HepG2 (cell line): ENCODE measurements around the gene USP35. TPM values are rescaled to one million over a fixed set of nuclear protein-coding genes. Genes with fewer than 3 reads are reported as not detected.
A peak's percentile ranks its signal among the peaks of the same experiment; 100 is the strongest.

Experiments
- ATRX ChIP-seq: sonication (generic); formaldehyde crosslinking; IDR thresholded peaks from 2 replicates; pipeline ENCODE4 v1.4.0; 2020; ENCODE audit warnings: missing genetic modification reagents, borderline replicate concordance
- ETV5 ChIP-seq: IDR thresholded peaks from 2 replicates; pipeline ENCODE4 v1.6.1; 2018; ENCODE audit warnings: missing biosample characterization, missing genetic modification reagents, inconsistent platforms, borderline replicate concordance
- ETV6 ChIP-seq: sonication (generic); formaldehyde crosslinking; conservative IDR thresholded peaks from 2 replicates; pipeline ENCODE4 v1.4.0; 2020; ENCODE audit warnings: missing genetic modification reagents
- HDAC2 ChIP-seq: sonication (generic); formaldehyde crosslinking; IDR thresholded peaks from 2 replicates; pipeline ENCODE4 v1.4.0; 2020; ENCODE audit warnings: missing genetic modification reagents
- HNF4A ChIP-seq: sonication (generic); formaldehyde crosslinking; IDR thresholded peaks from 2 replicates; pipeline ENCODE4 v1.4.0; 2020; ENCODE audit warnings: missing genetic modification reagents
- HNF4G ChIP-seq, 2 experiments: sonication (generic) in 1 of 2; formaldehyde crosslinking in 1 of 2; IDR thresholded peaks; 2 replicates each; pipeline versions ENCODE4 v1.4.0 to v1.6.1; 2011 to 2020; ENCODE audit warnings: borderline replicate concordance in 2 of 2, low read depth in 2 of 2, mild to moderate bottlenecking in 2 of 2, low read length in 1 of 2, missing genetic modification reagents in 1 of 2, moderate library complexity in 1 of 2
- KDM5B ChIP-seq: sonication (generic); formaldehyde crosslinking; IDR thresholded peaks from 2 replicates; pipeline ENCODE4 v1.4.0; 2020; ENCODE audit warnings: missing genetic modification reagents, mild to moderate bottlenecking, borderline replicate concordance
- REPIN1 ChIP-seq: sonication (generic); formaldehyde crosslinking; IDR thresholded peaks from 2 replicates; pipeline ENCODE4 v1.8.0; 2022; ENCODE audit warnings: missing genetic modification reagents, low read depth, mild to moderate bottlenecking, borderline replicate concordance
- RFX5 ChIP-seq: IDR thresholded peaks from 2 replicates; pipeline ENCODE4 v1.6.1; 2011; ENCODE audit warnings: low read depth, low read length, improper control_type of control experiment
- TGIF2 ChIP-seq: IDR thresholded peaks from 2 replicates; pipeline ENCODE4 v1.6.1; 2016; ENCODE audit warnings: control low read depth, missing compliant biosample characterization
- ZMYM2 ChIP-seq: sonication (generic); formaldehyde crosslinking; IDR thresholded peaks from 2 replicates; pipeline ENCODE4 v1.8.0; 2022; ENCODE audit warnings: mild to moderate bottlenecking, missing genetic modification reagents
- ZNF557 ChIP-seq: sonication (generic); formaldehyde crosslinking; IDR thresholded peaks from 2 replicates; pipeline ENCODE4 v1.4.0; 2020; ENCODE audit warnings: missing genetic modification reagents
- ZNF572 ChIP-seq: sonication (generic); formaldehyde crosslinking; IDR thresholded peaks from 2 replicates; pipeline ENCODE4 v1.5.1; 2020; ENCODE audit warnings: mild to moderate bottlenecking, missing genetic modification reagents
- polyA plus RNA-seq, 8 experiments: library from polyadenylated mRNA; depleted of rRNA in 3 of 8; stranded (reverse) in 7 of 8; unstranded in 1 of 8; fragments of >200 nt; fragmentation: Illumina TruSeq in 4 of 8; extraction: Trizol in 4 of 8; gene quantifications; 2 replicates each; pipeline versions ENCODE4 v1.2.1 to v1.2.3, GENCODE V29; 2011 to 2016; ENCODE audit warnings: low read depth in 4 of 8, missing spikeins in 1 of 8, mixed read lengths in 1 of 8; ENCODE audit not compliant: insufficient read depth in 1 of 8
- total RNA-seq, 5 experiments: library from RNA; depleted of rRNA; stranded (reverse); fragments of >200 nt; fragmentation: Illumina TruSeq; extraction: Trizol; gene quantifications; 2 replicates each; pipeline ENCODE4 v1.2.3, GENCODE V29; 2016; ENCODE audit warnings: low read depth in 1 of 5
- TF ChIP-seq, protein P1 (sequence below), 2 experiments: sonication (generic) in 1 of 2; formaldehyde crosslinking in 1 of 2; IDR thresholded peaks; 2 replicates each; pipeline versions ENCODE4 v1.6.1 to v1.9.0; 2014 to 2022; ENCODE audit warnings: antibody characterized with exemption in 1 of 2, borderline replicate concordance in 1 of 2, inconsistent platforms in 1 of 2, low read depth in 1 of 2, missing genetic modification reagents in 1 of 2
- TF ChIP-seq, protein P2 (sequence below): sonication (generic); formaldehyde crosslinking; IDR thresholded peaks from 2 replicates; pipeline ENCODE4 v1.9.0; 2021; ENCODE audit warnings: mild to moderate bottlenecking, missing genetic modification reagents

Gene USP35
- total and polyA plus RNA-seq, 2 of the 13 experiments (the other 11 are each of a cell fraction or from before 2014, with no cell fraction given), result 4.6 to 7.7 TPM

DNA sequence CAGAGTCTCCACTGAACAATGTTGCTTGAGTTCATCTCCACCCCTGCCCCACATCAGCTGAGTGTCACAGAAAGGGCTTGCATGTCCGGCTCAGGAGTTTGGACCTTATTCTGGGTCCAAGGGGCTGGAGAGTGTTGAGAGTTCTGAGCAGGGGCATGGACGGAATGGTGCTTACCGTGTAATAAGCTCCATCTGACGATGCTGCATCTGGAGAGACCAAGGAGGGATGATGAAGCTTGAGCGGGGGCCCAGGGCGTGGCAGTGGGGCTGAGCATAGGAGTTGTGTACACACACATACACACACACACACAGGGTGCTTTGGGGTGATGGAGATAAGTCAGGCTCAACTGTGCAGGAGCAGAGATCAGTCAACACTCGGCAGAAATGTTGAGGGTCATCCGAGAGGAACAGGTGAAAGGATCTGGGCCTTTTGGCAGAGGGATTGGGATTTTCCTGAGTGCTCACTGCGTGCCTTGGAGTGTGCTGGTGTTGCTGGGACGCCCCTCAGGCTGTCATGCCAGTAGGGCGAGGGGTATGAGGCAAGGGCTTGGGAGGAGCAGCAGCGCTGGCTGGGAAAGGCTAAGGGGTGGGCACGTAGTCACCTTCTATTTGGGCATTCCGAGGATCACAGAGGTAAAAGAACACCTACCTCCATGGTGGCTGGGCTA is 2.3 kb downstream of the USP35 start (continued):
- TF ChIP-seq, protein P1, sequence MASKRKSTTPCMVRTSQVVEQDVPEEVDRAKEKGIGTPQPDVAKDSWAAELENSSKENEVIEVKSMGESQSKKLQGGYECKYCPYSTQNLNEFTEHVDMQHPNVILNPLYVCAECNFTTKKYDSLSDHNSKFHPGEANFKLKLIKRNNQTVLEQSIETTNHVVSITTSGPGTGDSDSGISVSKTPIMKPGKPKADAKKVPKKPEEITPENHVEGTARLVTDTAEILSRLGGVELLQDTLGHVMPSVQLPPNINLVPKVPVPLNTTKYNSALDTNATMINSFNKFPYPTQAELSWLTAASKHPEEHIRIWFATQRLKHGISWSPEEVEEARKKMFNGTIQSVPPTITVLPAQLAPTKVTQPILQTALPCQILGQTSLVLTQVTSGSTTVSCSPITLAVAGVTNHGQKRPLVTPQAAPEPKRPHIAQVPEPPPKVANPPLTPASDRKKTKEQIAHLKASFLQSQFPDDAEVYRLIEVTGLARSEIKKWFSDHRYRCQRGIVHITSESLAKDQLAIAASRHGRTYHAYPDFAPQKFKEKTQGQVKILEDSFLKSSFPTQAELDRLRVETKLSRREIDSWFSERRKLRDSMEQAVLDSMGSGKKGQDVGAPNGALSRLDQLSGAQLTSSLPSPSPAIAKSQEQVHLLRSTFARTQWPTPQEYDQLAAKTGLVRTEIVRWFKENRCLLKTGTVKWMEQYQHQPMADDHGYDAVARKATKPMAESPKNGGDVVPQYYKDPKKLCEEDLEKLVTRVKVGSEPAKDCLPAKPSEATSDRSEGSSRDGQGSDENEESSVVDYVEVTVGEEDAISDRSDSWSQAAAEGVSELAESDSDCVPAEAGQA (IDR thresholded peaks at IDR 0.05; ENCODE audit: low read depth), result no peak
- TF ChIP-seq, protein P1 (CRISPR knock-in tag; IDR thresholded peaks at IDR 0.05; ENCODE audit: borderline replicate concordance), result no peak
- TF ChIP-seq ETV6 (CRISPR knock-in tag), result no peak
- peak; percentile 91; the same call in 1 of the 2 replicates for TF ChIP-seq TGIF2 (CRISPR knock-in tag)
- TF ChIP-seq ZNF557 (CRISPR knock-in tag), result 0 out of 2 replicates have a peak, but pooled peaks have one; percentile 25
- TF ChIP-seq HNF4G (IDR thresholded peaks at IDR 0.05; ENCODE audit: borderline replicate concordance, low read depth, low read length), result peak; percentile 54
- TF ChIP-seq HNF4G (CRISPR knock-in tag; IDR thresholded peaks at IDR 0.05; ENCODE audit: borderline replicate concordance, low read depth), result 0 out of 2 replicates have a peak, but pooled peaks have one; percentile 27
- TF ChIP-seq RFX5, result no peak
- no peak for TF ChIP-seq ATRX
- TF ChIP-seq ZMYM2 (CRISPR knock-in tag), result peak; percentile 49; the same call in 1 of the 2 replicates
- peak; percentile 90 for TF ChIP-seq HNF4A (CRISPR knock-in tag)
- peak; percentile 33; the same call in 1 of the 2 replicates for TF ChIP-seq REPIN1
- peak; percentile 35; the same call in 1 of the 2 replicates for TF ChIP-seq KDM5B (CRISPR knock-in tag)
- TF ChIP-seq ETV5, result peak; percentile 27; the same call in 1 of the 2 replicates
- TF ChIP-seq HDAC2 (CRISPR knock-in tag), result peak; percentile 64; the same call in 1 of the 2 replicates
- TF ChIP-seq, protein P2, sequence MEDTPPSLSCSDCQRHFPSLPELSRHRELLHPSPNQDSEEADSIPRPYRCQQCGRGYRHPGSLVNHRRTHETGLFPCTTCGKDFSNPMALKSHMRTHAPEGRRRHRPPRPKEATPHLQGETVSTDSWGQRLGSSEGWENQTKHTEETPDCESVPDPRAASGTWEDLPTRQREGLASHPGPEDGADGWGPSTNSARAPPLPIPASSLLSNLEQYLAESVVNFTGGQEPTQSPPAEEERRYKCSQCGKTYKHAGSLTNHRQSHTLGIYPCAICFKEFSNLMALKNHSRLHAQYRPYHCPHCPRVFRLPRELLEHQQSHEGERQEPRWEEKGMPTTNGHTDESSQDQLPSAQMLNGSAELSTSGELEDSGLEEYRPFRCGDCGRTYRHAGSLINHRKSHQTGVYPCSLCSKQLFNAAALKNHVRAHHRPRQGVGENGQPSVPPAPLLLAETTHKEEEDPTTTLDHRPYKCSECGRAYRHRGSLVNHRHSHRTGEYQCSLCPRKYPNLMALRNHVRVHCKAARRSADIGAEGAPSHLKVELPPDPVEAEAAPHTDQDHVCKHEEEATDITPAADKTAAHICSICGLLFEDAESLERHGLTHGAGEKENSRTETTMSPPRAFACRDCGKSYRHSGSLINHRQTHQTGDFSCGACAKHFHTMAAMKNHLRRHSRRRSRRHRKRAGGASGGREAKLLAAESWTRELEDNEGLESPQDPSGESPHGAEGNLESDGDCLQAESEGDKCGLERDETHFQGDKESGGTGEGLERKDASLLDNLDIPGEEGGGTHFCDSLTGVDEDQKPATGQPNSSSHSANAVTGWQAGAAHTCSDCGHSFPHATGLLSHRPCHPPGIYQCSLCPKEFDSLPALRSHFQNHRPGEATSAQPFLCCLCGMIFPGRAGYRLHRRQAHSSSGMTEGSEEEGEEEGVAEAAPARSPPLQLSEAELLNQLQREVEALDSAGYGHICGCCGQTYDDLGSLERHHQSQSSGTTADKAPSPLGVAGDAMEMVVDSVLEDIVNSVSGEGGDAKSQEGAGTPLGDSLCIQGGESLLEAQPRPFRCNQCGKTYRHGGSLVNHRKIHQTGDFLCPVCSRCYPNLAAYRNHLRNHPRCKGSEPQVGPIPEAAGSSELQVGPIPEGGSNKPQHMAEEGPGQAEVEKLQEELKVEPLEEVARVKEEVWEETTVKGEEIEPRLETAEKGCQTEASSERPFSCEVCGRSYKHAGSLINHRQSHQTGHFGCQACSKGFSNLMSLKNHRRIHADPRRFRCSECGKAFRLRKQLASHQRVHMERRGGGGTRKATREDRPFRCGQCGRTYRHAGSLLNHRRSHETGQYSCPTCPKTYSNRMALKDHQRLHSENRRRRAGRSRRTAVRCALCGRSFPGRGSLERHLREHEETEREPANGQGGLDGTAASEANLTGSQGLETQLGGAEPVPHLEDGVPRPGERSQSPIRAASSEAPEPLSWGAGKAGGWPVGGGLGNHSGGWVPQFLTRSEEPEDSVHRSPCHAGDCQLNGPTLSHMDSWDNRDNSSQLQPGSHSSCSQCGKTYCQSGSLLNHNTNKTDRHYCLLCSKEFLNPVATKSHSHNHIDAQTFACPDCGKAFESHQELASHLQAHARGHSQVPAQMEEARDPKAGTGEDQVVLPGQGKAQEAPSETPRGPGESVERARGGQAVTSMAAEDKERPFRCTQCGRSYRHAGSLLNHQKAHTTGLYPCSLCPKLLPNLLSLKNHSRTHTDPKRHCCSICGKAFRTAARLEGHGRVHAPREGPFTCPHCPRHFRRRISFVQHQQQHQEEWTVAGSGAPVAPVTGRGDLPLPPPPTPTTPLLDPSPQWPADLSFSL, result peak; percentile 84
- TF ChIP-seq ZNF572 (CRISPR knock-in tag), result peak; percentile 66; the same call in 1 of the 2 replicates
